SH-SY5Y (cell line): ENCODE measurements around the gene CTSH.

Source experiments
- GATA2 ChIP-seq: IDR thresholded peaks from 2 replicates; pipeline ENCODE4 v1.6.1; 2011; ENCODE audit warnings: mild to moderate bottlenecking, low read depth, low read length
- GATA3 ChIP-seq: IDR thresholded peaks from 2 replicates; pipeline ENCODE4 v1.6.1; 2011; ENCODE audit warnings: low read depth, mild to moderate bottlenecking, low read length, moderate library complexity

GRCh38 chr15:78968114-78968513, 23.3 kb upstream of the CTSH start:
- TF ChIP-seq GATA2 (no peak), GATA3 (no peak)
